Fibroblast of skin of left quadriceps (primary cell): ENCODE data around the gene KCNJ10.

ENCODE experiments used
- DNase-seq, 2 experiments: peaks; one replicate each; pipeline ENCODE4 v3.0.0-alpha.2; 2013; ENCODE audit warnings: low read depth in 2 of 2

KCNJ10 gene

DNA sequence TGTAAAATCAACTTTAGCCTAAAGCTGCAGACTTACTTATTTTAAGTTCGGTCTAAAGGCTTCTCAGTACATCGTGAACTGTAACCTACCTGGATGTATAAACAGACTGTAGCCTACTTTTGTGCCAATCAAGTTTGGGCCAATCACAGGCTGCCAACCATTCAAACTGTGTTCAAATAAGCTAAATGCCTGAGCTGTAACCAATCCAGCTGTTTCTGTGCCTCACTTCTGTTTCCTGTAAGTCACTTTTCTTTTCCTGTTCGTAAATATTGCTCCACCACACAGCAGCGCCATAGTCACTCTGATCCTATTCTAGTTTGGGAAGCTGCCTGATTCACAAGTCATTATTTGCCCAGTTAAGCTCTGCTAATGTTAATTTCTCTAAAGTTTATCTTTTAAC is 78.4 kb downstream of the KCNJ10 start:
- no peak for DNase-seq

DNA sequence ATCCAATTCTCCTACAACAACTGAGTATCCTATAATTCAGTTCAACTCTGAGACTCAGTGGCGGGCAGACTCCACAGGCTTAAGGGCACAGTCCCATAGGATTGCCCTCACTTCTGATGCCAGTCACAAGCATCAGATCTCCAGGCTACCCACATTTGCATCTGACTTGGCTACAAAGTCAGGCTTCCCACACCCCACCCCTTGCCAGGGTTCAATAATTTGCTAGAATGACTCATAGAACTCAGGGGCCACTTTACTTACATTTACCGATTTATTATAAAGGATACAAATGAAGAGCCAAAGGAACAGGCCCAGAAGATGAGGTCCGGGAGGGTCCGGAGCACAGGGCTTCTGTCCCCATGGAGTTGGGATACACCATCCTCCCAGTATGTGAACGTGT is 80.0 kb downstream of the KCNJ10 start:
- DNase-seq: no peak

DNA sequence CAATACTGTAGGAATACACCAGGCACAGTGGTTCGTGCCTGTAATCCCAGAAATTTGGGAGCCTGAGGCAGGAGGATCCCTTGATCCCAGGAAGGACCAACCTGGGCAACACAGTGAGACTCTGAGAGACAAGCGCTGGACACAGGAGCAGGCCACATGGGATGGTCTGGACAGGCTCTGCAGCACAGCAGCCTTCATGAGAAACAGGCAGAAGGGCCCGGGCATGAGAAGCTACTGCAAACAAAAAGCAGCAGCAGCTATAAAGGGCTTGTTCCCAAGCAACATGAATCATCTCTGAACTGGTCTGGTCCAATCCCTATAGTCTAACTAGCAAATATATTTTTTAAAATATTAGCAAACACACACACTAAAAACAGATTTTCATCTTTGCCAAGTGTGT is 80.4 kb downstream of the KCNJ10 start:
- DNase-seq: no peak

DNA sequence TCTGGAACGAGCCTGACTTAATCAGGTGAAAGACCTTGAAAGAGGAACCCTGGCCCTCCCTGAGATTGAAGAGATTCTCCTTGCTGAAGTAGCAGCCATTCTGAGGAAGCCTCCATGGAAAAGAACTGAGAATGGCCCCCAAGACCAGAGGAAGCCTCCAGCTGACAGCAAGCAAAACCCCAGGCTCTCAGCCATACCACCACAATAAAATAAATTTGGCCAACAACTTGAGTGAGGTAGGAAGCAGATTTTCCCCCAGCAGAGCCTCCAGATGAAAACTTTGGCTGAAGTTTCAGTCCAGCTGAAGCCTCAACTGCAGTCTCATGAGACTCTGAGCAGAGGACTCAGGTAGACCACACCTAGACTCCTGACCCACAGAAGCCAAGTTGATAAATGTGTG is 82.0 kb downstream of the KCNJ10 start:
- no peak for DNase-seq

DNA sequence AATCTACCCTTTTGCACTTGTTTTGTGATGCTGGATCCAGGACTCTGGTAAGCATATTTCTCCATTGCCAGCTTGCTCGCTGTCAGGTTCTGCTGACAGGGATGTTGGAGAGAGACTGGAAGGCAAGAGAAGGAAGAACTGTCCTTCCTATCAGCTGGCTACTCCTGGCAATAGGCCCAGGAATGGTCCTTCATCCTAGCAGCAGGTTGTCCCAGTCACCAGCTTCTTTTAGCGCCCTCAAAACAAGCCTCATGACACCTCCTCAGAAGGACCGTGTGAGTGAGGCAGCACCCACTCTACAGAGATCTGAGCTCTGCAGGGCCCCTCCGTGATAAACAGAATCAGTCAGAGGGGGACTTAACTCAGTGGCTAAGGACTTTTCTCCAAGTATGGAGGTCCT is 82.8 kb downstream of the KCNJ10 start:
- no peak for DNase-seq

DNA sequence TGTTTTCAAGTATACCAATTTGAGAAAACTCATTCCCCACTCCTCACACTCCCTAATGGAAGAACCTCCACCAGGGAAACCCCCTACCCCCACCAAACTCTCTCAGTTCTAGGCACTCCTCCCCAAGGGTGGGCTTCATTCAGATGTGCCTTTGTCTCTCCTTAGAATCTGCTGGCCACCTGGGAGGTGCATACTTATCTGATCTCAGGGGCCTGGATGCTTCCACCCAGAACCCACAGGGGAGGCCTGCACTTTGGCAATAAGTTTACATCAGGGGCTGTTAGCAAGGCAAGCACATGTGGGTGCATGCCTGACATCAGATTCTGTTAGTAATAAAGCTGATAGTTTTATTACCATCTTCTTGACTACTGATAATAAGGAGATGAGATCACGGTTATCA is 83.4 kb downstream of the KCNJ10 start:
- DNase-seq: no peak

DNA sequence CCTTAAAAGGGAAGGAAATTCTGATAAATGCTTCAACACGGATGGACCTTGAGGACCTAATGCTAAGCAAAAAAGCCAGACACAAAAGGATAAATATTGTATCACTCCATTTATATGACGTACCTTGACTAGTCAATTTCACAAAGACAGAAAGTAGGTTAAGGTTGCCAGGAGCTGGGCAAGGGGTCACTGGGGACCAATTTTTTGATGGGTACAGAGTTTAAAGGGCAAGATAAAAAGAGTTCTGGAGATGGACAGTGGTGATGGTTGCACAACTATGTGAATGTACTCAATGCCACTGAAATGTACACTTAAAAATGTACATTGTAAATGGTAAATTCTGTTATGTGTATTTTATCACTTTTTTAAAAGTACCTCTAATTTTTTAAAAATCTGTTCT is 83.9 kb downstream of the KCNJ10 start:
- DNase-seq: no peak

DNA sequence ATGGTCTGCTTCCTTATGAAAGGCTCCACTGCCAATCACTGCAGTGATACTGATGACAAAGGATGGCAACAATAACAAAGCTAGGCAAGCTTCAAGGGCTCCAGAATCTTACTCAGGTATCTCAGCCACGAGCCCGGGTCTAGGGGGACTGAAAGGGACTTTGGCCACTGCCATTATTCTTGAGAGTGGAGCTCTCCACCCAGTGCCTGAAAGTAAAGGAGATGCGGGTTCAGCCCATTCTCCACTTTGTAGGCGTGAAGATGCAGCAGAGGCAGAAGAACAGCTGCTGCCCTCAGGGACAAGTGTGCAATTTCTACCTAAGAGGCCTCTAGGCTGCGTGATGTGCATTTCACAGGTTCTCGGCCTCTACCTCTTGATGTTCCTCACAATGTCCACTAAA is 84.5 kb downstream of the KCNJ10 start:
- no peak for DNase-seq

DNA sequence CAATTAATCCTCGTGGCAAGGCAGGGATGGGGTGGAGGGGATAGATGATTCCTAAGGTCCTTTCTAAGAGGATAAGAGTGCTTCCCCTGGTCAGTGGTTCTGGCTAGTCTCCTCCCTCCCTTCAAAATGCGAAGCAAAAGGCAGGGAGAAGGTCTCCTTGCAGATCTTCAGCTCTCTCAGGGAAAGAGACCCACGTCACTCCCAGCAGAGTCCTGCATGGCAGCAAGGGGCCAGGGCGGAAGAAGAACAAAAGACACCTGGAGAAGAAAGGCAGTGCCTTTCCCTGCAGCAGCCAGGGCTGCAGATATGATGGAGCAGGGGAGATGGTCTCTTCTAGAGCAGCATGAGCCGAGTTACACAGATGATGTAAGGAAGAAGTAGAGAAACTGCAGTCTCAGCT is 86.3 kb downstream of the KCNJ10 start:
- DNase-seq: no peak

DNA sequence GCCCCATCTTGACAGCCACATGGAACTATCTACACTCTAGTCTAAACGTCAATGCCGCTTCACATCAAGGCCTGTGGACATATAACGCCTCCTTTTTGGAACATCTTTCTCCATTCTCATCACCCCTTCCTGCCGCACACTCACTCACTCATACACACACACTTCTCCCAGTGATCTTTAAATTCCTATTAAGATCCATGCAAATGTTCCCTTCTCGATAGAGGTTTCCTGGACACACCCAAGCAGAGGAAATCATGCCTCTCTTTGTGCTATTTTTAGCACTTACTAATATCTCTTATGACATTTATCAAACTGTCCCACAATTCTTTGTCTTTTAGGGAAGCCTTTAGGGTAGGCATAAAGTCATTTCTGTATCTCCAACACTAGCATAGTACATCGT is 87.7 kb downstream of the KCNJ10 start:
- DNase-seq: no peak

DNA sequence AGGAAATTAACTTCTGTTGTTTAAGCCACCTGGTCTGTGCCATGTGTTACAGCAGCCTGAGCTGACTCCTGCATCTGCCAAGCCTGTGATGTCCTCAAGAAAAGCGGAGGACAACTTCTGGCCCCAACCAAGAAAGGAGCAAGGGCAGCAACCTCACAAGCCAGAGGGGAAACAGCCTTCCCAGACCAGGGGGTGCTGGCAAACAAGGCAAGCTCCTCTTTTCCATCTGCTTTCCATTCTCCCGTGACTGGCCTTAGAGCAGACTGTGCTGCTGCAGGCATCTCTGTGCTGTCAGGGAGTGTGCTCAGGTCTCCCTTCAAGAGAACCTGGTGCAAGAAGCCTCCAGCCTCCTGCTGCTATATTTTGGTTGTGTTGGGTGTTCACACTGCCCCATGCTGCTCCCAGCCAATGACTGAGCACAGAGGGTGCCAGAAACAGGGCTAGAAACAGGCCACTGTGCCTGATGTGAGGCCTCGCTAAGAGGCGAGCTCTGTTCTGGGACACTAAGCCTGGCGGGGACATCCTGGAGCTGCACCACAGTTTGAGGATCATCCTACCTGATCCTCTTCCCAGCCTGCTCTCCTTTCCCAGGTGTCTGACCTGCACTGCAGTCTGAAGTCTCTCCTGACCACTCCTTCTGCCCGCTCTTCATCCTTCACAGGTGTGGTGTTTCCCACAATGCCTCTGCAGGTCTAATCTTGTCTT is 88.5 kb downstream of the KCNJ10 start:
- no peak for DNase-seq

DNA sequence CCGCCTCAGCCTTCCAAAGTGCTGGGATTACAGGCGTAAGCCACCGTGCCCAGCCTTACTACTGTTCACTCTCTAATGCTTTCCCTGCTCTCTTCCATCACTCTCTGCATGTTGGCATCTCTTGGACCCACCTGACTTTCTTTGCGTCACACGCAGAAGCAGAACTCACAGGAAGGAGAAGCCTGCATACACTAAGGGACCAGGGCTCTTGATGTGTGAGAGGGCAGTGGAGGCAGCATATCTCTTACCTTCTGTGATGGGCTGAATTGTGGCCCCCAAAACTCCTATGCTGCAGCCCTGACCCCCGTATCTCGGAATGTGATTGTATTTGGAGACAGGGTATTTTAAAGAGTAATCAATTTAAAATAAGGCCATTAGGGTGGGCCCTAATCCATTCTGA is 89.2 kb downstream of the KCNJ10 start:
- no peak for DNase-seq

DNA sequence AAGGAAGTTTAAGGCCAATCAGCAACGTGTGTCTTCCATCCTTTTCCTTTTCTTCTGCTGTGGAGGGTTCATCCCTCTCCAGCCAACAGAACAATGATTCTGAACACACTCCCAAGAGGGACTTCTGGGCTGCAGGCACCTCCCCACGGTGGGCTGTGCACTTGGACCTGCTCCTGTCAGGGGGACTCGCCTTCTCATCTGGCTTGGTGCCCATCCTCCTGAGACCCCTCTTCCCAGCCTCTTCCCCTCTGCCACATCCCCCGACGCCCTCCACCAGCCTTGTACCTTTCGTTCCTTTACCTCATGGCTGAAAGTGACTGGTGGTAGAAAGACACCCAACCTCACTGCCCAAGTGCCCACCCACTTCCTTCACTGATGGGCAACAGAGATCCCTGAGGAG is 89.9 kb downstream of the KCNJ10 start:
- no peak for DNase-seq

DNA sequence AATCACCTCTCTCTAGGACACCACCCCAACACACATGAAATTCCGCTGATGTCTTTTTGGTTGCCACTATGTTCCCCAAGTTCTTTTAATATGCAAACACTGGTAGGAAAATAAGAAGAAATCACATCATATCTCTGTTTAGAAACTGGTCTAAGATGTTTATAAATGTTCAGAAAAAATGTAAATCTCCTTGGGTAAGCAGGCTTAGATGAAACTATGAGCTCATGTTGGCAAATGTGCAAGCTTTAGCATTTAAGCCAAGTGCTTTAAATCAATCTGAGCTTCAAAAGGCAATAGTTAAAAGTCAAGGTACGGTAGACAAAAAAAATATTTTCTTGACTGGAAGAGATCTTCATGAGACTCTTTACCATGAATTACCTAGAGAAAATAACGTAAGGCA is 90.7 kb downstream of the KCNJ10 start:
- DNase-seq: no peak

DNA sequence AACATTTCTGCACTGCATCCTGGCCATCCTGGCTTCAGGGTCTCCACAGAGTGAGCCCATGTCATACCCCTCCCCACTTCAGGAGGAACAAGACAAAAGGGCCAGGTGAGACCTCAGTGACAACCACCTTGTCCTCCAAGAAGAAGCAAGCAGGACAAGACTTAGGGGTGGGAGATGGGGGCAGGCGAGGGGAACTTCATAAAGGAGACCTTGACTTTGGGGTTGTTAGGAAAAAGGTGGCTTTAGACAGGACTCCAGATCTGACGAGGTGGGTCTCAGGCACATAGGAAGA is 91.9 kb downstream of the KCNJ10 start:
- DNase-seq: no peak

DNA sequence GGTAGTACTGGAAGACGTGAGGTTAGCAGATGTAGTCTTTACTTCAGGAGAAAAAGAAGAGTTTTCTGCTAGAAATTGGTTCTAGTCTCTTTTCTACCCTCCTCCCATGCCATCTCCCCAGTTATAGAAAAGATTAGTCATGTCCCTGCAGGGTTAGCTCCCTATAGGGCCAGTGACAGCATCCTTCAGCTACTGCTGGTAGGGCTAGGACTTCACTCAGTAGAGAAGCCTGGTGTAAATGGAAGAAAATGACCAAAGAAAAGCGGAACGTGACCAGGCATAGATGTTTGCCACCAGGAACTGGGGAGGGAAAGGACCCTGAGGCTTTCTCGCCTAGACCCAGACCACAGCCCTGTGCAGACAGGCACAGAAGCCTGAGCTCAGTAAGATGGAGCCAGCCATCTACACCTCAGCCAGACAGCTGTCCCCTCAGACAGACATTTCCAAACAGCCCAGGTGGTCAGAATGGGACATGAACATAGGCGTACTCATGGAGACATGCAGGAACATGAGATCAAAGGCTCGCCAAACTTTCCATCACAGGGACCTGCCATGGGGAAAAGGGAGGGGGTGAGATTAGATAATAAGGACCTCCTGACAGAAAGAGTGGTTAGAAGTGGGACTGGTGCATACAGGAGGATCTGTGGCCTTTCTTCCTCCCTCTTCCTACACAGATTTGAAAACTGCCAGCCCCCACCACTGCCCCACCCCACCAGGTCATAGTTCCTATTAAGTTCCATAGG is 92.4 kb downstream of the KCNJ10 start:
- no peak for DNase-seq

DNA sequence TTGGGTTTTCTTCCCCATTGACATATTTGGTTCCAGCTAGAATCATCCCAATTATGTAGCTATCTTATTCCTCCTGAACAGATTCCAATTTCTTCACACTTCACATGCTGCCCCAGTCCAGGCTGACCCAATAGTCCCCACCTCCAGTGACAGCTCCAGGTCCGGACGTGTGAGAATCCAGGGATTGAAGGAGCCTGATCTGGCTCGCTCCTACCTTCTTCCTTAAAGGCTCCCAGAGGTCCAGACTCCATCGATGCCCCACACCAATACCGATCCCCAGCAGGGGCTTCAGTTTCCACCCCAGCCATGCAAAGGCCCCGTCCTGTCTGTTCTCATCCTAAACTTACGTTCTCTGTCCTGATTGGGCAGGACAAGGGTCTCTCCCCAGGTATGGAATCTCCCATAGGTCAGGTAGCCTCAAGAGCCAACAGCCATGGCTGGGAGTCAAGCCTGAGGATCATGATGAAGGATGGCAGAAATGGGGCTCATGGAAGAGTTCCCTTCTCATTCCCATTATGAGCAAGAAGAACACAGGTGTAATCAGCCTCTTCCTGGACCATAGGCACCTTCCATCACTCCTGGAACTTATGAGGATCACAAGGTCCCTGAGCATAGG is 95.5 kb downstream of the KCNJ10 start:
- DNase-seq: no peak

DNA sequence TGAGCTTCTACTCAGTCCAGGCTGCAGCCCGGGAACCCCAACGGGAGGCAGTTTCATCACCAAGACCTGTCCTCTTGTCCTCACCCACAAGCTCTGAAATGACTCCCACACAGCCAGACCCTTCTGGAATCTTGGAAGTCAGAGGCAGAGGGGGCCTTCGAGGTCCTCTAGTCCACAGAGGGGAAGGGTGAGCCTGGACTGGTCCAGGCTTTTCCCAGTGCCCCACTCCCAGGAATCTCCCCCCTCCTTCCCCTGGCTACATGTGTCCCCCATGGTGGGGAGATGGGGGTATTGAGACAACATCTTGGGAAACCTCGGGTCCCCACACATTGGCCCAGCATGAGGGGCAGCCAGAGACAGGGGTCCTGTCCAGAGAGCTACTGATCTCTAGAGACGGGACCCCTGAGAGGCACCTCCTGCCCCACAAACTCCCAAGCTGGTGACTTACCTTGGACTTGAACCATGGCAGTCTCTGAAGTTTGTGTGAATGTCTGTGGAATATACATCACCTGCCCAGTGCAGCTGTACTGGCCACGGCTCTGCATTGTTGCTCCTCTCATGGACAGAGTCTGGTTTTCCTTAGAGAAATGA is 96.5 kb downstream of the KCNJ10 start:
- DNase-seq: no peak

DNA sequence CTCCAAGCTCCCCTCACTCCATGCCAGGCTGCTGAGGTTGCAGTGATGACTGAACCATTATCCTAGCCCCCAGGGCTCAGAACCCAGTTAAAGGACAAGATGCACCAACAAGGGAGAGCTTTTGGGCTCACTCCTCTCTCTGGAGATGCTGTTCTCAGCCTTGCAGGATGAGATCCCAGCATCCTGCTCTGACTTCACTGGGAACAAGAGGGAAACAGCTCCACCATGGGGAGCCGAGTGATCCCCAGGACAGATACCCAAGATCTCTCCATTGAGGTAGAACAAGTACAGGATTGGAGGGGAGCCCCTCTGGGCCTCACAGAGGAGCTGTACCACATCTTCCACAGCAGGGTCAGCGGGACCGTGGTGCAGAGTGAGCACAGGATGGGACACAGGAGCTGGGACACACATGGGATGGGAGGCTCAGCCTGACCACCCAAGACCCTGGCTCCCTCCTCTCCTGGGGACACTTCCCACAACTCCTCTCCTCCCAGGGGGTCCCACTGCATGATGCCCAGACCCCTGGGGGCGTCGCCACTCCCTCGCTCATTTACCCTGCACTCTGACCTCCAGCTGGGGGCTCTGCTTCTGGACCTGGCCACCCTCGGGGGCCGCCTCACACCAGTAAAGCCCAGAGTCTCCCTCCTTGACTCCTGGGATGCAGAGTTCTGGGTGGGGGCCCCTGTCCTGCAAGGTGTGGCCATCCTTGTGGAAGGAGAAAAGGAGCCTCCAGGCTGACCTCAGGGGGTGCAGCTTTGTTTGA is 97.3 kb downstream of the KCNJ10 start:
- DNase-seq: no peak

DNA sequence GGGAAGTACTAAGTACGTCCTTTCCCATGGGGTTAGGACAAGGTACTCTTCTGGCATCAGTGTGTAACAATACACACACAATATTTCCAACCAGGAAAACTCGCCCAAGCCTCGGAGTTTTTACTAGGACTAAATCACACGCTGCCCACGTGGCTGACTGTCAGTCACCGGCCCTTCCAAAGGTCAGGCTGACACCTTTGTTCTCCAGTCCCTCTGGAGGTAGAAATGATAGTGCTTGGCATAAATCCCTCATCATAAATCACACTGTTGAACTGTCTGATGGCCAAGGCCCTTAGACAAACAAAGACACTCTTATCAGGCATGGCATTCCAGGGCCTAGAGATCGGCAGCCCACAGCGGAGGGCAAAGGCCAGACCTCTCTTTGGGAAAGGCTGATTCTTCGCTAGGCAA is 99.0 kb downstream of the KCNJ10 start:
- DNase-seq: no peak

DNA sequence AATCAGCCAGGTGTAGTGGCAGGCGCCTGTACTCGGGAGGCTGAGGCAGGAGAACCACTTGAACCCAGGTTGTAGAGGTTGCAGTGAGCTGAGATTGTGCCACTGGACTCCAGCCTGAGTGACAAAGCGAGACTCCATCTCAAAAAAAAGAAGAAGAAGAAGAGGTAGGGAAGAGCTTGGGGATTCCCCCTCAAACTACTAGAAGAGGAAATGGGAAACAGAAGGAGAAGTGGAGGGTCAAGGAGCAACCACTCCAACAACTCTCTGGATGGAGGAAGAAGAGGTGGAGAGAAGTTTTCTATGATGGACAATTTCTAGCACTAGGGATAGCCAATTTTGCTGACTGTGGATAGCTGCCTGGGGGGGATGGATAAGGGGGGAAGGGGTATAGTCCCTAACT is 101.1 kb downstream of the KCNJ10 start:
- no peak for DNase-seq

DNA sequence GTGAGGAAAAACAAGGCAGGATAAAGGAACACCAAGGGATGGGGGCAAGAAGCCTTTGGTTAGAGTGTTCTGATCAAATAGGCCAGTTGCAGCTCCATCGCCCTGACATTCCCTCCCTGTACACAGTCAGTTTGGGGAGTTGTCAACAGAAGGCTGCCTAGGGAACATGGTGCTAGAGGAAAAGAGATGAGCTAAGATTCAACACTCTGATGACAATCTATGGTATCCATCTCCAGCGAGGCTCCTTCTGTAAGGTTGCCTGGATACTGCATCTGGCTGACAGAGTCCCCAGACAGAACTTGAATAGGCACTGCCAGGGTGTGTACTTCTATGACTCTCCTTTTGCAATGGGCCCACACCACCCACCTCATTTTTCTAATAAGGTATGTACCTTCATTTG is 104.7 kb downstream of the KCNJ10 start:
- no peak for DNase-seq
